Measurements from ENCODE around the gene LRRC14B. TPM values are rescaled to one million over a fixed set of nuclear protein-coding genes. Genes with fewer than 3 reads are reported as not detected.
"Not testable (repeated sequence)": the region's sequence is repeated elsewhere in the genome, so short reads cannot be mapped to it uniquely, and the experiment has no call there.

Gene LRRC14B
- total RNA-seq, 4 donors from 2014 or later = not detected

DNA sequence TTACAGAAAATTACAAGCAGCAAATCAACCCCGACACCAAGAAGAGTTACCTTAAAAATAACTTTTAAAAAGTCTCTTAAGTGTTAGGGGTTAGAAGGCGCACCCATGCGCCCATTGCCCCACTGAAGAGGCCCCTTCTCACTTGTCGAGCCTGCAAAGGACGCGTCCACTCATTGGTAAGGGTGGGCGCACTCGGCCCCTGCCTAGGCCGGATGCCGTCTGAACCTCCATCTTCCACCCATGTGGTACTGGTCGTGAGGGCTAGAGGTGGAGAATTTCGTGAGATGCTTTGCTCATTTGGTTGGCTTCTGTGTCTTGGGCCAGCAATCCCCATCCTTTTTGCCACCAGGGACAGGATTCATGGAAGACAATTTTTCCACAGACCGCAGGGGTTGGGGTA, 27.5 kb upstream of the LRRC14B start:
- TF ChIP-seq POLR2A (IDR thresholded peaks at IDR 0.05) (no peak), CTCF (IDR thresholded peaks at IDR 0.05) (no peak)
- no peak for DNase-seq
- Histone ChIP-seq H3K9me3 (no peaks in the 10 kb centered on the region), H3K4me1 (no peaks in the 10 kb centered on the region), H3K4me3 (no peak overlapping the region), H3K27ac (no peak overlapping the region), H3K27me3 (no peaks in the 10 kb centered on the region), H3K36me3 (no peaks in the 10 kb centered on the region)
- intact Hi-C loops (cut with DNase I; ENCODE audit: low total_unique reads) = no loop called here

DNA sequence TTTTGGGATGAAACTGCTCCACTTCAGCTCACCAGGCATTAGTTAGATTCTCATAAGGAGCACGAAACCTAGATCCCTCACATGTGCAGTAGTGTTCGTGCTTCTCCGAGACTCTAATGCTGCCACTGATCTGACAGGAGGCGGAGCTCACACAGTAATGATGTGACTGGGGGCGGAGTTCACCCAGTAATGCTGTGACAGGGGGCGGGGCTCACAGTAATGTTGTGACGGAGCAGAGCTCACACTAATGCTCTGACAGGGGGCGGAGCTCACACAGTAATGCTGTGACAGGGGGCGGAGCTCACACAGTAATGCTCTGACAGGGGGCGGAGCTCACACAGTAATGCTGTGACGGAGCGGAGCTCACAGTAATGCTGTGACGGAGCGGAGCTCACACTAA, 27.1 kb upstream of the LRRC14B start:
- DNase-seq = no peak
- no peak for TF ChIP-seq CTCF (IDR thresholded peaks at IDR 0.05)
- intact Hi-C loops (cut with DNase I; ENCODE audit: low total_unique reads) = no loop called here
- Histone ChIP-seq H3K4me1 (no peaks in the 10 kb centered on the region), H3K27ac (no peak overlapping the region), H3K27me3 (no peaks in the 10 kb centered on the region), H3K36me3 (no peaks in the 10 kb centered on the region), H3K4me3 (no peak overlapping the region), H3K9me3 (no peaks in the 10 kb centered on the region)

- H3K36me3 ChIP-seq; intact Hi-C loops (cut with DNase I; ENCODE audit: low total_unique reads); H3K9me3 ChIP-seq; H3K27ac ChIP-seq; DNase-seq; H3K27me3 ChIP-seq; H3K4me1 ChIP-seq; H3K4me3 ChIP-seq: not testable (repeated sequence)
These were observed 26.5 kb upstream of the LRRC14B start for GRCh38 chr5:164783-165182.

- no peaks in the 10 kb centered on the region for H3K36me3 ChIP-seq
- intact Hi-C loops (cut with DNase I; ENCODE audit: low total_unique reads) = no loop called here
- no peaks in the 10 kb centered on the region for H3K9me3 ChIP-seq
- H3K4me3 ChIP-seq = no peak overlapping the region
- no peaks in the 10 kb centered on the region for H3K4me1 ChIP-seq
- TF ChIP-seq POLR2A (IDR thresholded peaks at IDR 0.05) = no peak
- TF ChIP-seq CTCF (IDR thresholded peaks at IDR 0.05) = no peak
- H3K27ac ChIP-seq = no peak overlapping the region
- H3K27me3 ChIP-seq = no peaks in the 10 kb centered on the region
- no peak for DNase-seq
These were observed 24.6 kb upstream of the LRRC14B start for GRCh38 chr5:166441-167372.

GRCh38 chr5:167511-167910, 23.8 kb upstream of the LRRC14B start:
- H3K27me3 ChIP-seq = no peaks in the 10 kb centered on the region
- no peaks in the 10 kb centered on the region for H3K36me3 ChIP-seq
- intact Hi-C loops (cut with DNase I; ENCODE audit: low total_unique reads) = no loop called here
- no peaks in the 10 kb centered on the region for H3K4me1 ChIP-seq
- no peak for TF ChIP-seq CTCF (IDR thresholded peaks at IDR 0.05)
- no peak for TF ChIP-seq POLR2A (IDR thresholded peaks at IDR 0.05)
- no peak overlapping the region for H3K4me3 ChIP-seq
- no peak for DNase-seq
- no peak overlapping the region for H3K27ac ChIP-seq
- no peaks in the 10 kb centered on the region for H3K9me3 ChIP-seq
